WTC11 (cell line): ENCODE results near the gene GSN. TPM values are rescaled to one million over a fixed set of nuclear protein-coding genes. Genes with fewer than 3 reads are reported as not detected.

ENCODE experiments used
- ATAC-seq: fragments of 200-7000 bp; cut with Tn5 transposase; 2 replicates; pipeline ENCODE4 v1.10.0; 2021; ENCODE audit warnings: mild to moderate bottlenecking, moderate library complexity
- CTCF ChIA-PET: fragments of 300-600 bp; sonication (Branson Sonifier 250); formaldehyde crosslinking; loops from one replicate; lab custom pipeline; 2021; ENCODE audit warnings: antibody characterized with exemption; lab: Charles Lee
- POLR2A ChIA-PET: fragments of 350-600 bp; sonication (Branson Sonifier 250); formaldehyde crosslinking; loops from one replicate; lab custom pipeline; 2021; ENCODE audit warnings: antibody characterized with exemption; lab: Charles Lee
- DNase-seq: peaks from one replicate; pipeline ENCODE4 v3.0.0; 2021; ENCODE audit warnings: low spot score
- H3K27ac Mint-ChIP-seq: 2 replicates; pipeline ENCODE4 v1.8.0; 2021; ENCODE audit warnings: mixed read lengths
- H3K27me3 Mint-ChIP-seq: 2 replicates; pipeline ENCODE4 v1.8.0; 2021; ENCODE audit warnings: low read depth, mild to moderate bottlenecking, moderate library complexity, mixed read lengths
- H3K36me3 Mint-ChIP-seq: 2 replicates; pipeline ENCODE4 v1.8.0; 2021; ENCODE audit warnings: mixed read lengths
- H3K4me1 Mint-ChIP-seq: 2 replicates; pipeline ENCODE4 v1.8.0; 2022; ENCODE audit warnings: mixed read lengths
- H3K4me3 Mint-ChIP-seq: 2 replicates; pipeline ENCODE4 v1.8.0; 2021; ENCODE audit warnings: mild to moderate bottlenecking, moderate library complexity, mixed read lengths
- H3K9me3 Mint-ChIP-seq: 2 replicates; pipeline ENCODE4 v1.8.0; 2021; ENCODE audit warnings: mixed read lengths
- CREM ChIP-seq: sonication (generic); formaldehyde crosslinking; IDR thresholded peaks from 2 replicates; pipeline ENCODE4 v1.8.1; 2022; ENCODE audit warnings: mild to moderate bottlenecking, missing genetic modification reagents, moderate library complexity
- E2F1 ChIP-seq: sonication (generic); formaldehyde crosslinking; IDR thresholded peaks from 2 replicates; pipeline ENCODE4 v1.8.0; 2022; ENCODE audit warnings: mild to moderate bottlenecking, missing genetic modification reagents
- ELF4 ChIP-seq: sonication (generic); formaldehyde crosslinking; IDR thresholded peaks from 2 replicates; pipeline ENCODE4 v1.8.1; 2022; ENCODE audit warnings: low read depth, mild to moderate bottlenecking, moderate library complexity, missing genetic modification reagents
- GABPB1 ChIP-seq: sonication (generic); formaldehyde crosslinking; IDR thresholded peaks from 2 replicates; pipeline ENCODE4 v1.8.1; 2023; ENCODE audit warnings: mild to moderate bottlenecking, missing genetic modification reagents
- JUN ChIP-seq: sonication (generic); formaldehyde crosslinking; IDR thresholded peaks from 2 replicates; pipeline ENCODE4 v1.8.0; 2023; ENCODE audit warnings: mild to moderate bottlenecking, missing genetic modification reagents
- MXD4 ChIP-seq: fragments of 250-450 bp; sonication (Bioruptor Pico); IDR thresholded peaks from 2 replicates; pipeline ENCODE4 v1.8.0; 2021; ENCODE audit warnings: mild to moderate bottlenecking, moderate library complexity, borderline replicate concordance
- NFYB ChIP-seq: sonication (generic); formaldehyde crosslinking; conservative IDR thresholded peaks from 2 replicates; pipeline ENCODE4 v1.8.0; 2022; ENCODE audit warnings: low read depth, missing genetic modification reagents
- TCF7 ChIP-seq: sonication (generic); formaldehyde crosslinking; IDR thresholded peaks from 2 replicates; pipeline ENCODE4 v1.8.0; 2022; ENCODE audit warnings: mild to moderate bottlenecking, low read depth, missing genetic modification reagents, moderate library complexity
- USF1 ChIP-seq: sonication (generic); formaldehyde crosslinking; IDR thresholded peaks from 2 replicates; pipeline ENCODE4 v1.8.0; 2022; ENCODE audit warnings: mild to moderate bottlenecking, missing genetic modification reagents
- ZNF532 ChIP-seq: fragments of 250-450 bp; sonication (Bioruptor Pico); IDR thresholded peaks from 2 replicates; pipeline ENCODE4 v1.9.0; 2021; ENCODE audit warnings: mild to moderate bottlenecking, borderline replicate concordance
- total RNA-seq: library from RNA; stranded (reverse); gene quantifications from 3 replicates; pipeline ENCODE4 v1.2.3, GENCODE V29; 2021
- TF ChIP-seq, protein P1 (sequence below): sonication (generic); formaldehyde crosslinking; IDR thresholded peaks from 2 replicates; pipeline ENCODE4 v1.8.1; 2023; ENCODE audit warnings: mild to moderate bottlenecking, missing genetic modification reagents, moderate library complexity

Gene GSN
- total RNA-seq, 1 experiment from 2014 or later = 47.0 TPM

- Mint-ChIP-seq H3K4me1 (no peaks in the 10 kb centered on the region), H3K4me3 (no peak overlapping the region), H3K36me3 (peaks cover 20% of the 10 kb centered on the region), H3K27me3 (no peaks in the 10 kb centered on the region), H3K9me3 (peaks cover 7% of the 10 kb centered on the region), H3K27ac (no peak overlapping the region)
- DNase-seq (no peak), ATAC-seq (no peak)
- TF ChIP-seq CREM (CRISPR knock-in tag) (no peak), ELF4 (CRISPR knock-in tag) (no peak)
- POLR2A ChIA-PET = no interaction called here
- CTCF ChIA-PET = interaction anchor here (1.1 to 1.5 kb wide), 2 partner anchors 11 to 31 kb away, joined by 4 to 5 read pairs; no protein-coding TSS in a partner anchor
These were observed 41.2 kb downstream of the GSN start for GRCh38 chr9:121309171-121309570.

GRCh38 chr9:121309833-121310425 lies 42.0 kb downstream of the GSN start:
- H3K36me3 Mint-ChIP-seq = peaks cover 20% of the 10 kb centered on the region

More at GRCh38 chr9:121309833-121310425, 42.0 kb downstream of the GSN start:
- H3K27ac Mint-ChIP-seq = no peak overlapping the region
- ChIA-PET CTCF (interaction anchor here (1.1 to 1.5 kb wide), 2 partner anchors 10 to 32 kb away, joined by 4 to 5 read pairs; no protein-coding TSS in a partner anchor), POLR2A (no interaction called here)
- TF ChIP-seq ZNF532 (CRISPR knock-in tag) (no peak), JUN (CRISPR knock-in tag) (no peak), USF1 (CRISPR knock-in tag) (no peak), MXD4 (CRISPR knock-in tag) (no peak), TCF7 (CRISPR knock-in tag) (no peak), GABPB1 (CRISPR knock-in tag) (no peak), E2F1 (CRISPR knock-in tag) (no peak), NFYB (CRISPR knock-in tag) (no peak)
- TF ChIP-seq, protein P1, sequence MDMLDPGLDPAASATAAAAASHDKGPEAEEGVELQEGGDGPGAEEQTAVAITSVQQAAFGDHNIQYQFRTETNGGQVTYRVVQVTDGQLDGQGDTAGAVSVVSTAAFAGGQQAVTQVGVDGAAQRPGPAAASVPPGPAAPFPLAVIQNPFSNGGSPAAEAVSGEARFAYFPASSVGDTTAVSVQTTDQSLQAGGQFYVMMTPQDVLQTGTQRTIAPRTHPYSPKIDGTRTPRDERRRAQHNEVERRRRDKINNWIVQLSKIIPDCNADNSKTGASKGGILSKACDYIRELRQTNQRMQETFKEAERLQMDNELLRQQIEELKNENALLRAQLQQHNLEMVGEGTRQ (CRISPR knock-in tag) = no peak
- DNase-seq = no peak
- no peak overlapping the region for H3K4me3 Mint-ChIP-seq
- ATAC-seq = no peak
- no peaks in the 10 kb centered on the region for H3K4me1 Mint-ChIP-seq
- H3K9me3 Mint-ChIP-seq = peaks cover 7% of the 10 kb centered on the region
- H3K27me3 Mint-ChIP-seq = no peaks in the 10 kb centered on the region
